VCaP (cell line): ENCODE results near the gene HPX.

Experiments
- H3K27ac ChIP-seq: fragments of 450-650 bp; 2 replicates; pipeline ENCODE4 v1.5.1; 2017
- TF ChIP-seq, protein P1 (sequence below): fragments of 450-650 bp; conservative IDR thresholded peaks from 2 replicates; pipeline ENCODE4 v1.5.1; 2017; ENCODE audit warnings: mild to moderate bottlenecking, moderate library complexity

HPX gene

DNA sequence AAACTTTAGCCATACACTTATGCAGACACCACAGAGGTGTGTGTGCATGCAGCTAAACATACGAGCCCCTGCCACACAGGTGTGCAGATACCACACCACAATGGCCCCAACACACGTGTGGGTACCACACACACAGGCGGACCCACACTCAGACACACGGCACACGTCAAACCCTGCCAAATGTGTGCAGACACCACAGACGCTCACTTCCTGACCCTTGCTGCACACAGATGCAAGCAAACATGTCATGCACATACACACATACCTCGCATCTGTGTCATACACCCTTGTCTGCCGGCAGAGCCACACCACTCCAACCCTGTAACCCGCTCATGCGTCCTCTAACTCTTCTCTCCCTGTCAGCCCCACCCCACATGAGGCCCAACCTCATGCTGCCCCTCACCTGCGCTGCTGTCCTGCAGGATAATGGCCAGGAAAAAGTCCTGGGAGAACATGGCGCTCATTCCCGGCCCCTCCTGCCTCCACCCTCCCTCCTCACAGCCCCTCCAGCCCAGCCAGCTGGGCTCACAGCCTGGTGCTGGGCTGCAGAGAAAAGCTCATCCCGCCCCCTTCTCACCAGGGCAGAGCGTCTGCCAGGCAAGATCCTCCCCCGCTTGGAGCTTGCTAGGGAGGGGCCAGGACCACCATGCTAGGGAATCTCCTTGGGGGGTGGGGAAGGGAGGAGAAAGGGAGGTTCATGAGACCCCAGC, 36.3 kb downstream of the HPX start:
- H3K27ac ChIP-seq, result no peak overlapping the region
- TF ChIP-seq, protein P1, sequence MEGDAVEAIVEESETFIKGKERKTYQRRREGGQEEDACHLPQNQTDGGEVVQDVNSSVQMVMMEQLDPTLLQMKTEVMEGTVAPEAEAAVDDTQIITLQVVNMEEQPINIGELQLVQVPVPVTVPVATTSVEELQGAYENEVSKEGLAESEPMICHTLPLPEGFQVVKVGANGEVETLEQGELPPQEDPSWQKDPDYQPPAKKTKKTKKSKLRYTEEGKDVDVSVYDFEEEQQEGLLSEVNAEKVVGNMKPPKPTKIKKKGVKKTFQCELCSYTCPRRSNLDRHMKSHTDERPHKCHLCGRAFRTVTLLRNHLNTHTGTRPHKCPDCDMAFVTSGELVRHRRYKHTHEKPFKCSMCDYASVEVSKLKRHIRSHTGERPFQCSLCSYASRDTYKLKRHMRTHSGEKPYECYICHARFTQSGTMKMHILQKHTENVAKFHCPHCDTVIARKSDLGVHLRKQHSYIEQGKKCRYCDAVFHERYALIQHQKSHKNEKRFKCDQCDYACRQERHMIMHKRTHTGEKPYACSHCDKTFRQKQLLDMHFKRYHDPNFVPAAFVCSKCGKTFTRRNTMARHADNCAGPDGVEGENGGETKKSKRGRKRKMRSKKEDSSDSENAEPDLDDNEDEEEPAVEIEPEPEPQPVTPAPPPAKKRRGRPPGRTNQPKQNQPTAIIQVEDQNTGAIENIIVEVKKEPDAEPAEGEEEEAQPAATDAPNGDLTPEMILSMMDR, result no peak

DNA sequence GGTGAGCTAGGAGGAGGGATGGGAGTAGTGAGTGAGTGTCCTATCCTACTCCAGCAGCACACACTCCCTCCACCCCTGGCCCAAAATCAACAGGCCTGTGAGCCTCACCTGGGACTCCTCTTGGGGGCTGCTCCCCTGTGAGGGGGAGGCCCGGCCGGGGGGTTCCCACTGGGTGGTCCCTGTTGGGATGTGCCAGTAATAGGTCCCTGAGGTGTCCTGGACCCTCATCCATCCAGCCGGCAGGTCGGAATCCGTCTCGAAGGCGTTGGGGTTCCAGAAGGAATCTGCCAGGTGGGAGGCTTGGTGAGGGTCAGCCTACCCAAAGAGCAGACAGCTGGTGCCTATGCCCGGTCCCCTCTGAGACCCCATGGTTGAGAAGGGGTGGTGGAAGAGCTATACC, 37.2 kb downstream of the HPX start:
- TF ChIP-seq, protein P1, result no peak
- H3K27ac ChIP-seq, result no peak overlapping the region

DNA sequence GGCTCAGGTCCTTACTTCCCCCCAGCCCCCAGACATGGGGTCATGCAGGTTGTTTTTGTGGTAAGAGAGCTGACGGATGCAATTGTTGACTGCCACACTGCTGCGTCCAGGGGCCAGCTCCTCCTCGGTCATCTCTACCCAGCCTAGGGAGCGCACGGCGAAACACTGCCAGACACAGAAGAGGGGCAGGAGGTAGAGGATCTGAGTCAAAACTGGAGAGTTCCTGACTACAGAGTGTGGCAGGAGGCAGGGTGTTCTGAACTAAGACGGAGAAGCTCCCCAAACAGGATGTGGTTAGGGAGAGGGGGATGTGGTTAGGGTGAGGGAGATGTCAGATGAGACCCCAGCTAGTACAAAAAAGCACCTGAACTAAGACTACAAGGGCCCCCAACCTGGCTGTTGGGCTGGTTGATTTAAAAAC, 38.2 kb downstream of the HPX start:
- TF ChIP-seq, protein P1, result no peak
- H3K27ac ChIP-seq, result no peak overlapping the region

DNA sequence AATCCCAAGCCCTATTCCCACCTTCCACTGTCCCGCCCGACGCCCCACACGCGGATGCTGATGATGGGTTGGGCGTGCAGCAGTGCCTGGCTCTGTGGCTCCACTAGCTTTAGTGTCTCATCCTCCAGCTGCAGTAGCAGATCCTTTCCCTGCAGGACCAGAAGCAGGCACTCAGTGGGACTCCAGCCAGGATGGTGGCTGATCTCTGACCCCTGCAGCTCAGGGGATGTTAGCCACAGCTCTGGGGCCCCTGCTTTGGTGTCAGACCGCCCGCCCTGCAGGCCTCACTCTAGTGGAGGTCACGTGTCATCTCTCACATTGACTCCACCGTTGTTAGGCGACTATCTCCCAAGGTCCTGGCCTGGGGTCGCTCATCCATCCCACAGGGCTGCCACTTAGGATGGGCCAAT, 38.7 kb downstream of the HPX start:
- TF ChIP-seq, protein P1, result no peak
- H3K27ac ChIP-seq, result no peak overlapping the region

DNA sequence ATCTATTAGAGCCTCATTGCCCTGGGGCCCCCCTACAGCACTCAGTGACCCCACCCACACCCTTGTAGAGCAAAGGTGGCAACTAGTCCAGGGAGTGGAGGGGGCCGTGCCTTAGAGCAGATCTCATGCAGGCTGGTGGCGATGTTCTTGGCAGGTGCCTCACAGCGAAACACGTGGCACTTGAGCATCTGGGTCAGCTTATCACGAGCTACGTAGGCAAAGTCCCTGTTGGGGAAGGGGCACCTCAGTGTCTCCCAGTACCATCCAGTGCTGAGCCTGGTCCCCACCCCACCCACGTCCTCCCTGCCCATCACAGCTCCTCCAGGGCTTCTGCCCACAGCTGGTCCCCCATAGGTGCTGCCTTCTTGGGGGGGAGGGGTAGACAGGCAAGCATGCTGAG, 39.3 kb downstream of the HPX start:
- H3K27ac ChIP-seq, result no peak overlapping the region
- TF ChIP-seq, protein P1, result no peak

DNA sequence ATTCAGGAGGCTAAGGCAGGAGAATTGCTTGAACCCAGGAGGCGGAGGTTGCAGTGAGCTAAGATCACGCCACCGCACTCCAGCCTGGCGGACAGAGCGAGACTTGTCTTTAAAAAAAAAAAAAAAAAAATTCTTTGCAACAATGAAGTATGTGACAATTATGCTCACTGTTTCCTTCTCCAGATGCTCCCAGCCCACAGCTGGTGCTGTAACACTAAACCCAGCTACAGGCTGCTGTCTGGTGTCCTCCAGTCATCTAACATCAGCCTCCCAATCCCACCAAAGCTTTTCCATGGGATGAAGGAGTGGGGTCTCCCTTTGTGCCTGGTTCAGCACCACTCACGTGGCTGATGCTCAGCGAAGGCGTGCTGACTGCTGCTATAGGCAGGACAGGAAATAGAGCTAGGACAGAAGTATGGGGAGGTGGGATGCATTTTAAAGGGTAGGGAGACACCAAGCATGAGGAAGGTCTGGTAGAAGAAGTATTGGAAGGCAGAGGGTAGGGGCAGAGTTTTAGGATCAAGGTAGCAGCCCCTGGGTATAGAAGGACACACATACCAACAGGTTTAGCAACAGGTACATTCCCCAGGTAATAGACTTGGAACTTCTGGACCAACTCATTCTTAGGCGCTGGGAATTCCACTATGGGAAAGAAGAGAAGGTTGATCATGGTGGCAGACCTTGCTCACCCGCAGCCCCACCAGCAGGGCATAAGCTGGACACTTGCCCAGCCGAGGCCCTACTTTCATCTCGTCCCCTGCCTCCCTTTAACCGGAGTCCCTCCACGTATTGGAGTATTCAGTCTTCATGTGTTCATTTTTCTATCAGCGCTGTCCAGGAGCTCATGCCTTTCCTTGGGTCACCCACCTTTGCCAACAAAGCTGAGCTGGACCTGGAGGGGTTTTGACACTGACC, 40.1 kb downstream of the HPX start:
- TF ChIP-seq, protein P1, result no peak
- no peak overlapping the region for H3K27ac ChIP-seq

DNA sequence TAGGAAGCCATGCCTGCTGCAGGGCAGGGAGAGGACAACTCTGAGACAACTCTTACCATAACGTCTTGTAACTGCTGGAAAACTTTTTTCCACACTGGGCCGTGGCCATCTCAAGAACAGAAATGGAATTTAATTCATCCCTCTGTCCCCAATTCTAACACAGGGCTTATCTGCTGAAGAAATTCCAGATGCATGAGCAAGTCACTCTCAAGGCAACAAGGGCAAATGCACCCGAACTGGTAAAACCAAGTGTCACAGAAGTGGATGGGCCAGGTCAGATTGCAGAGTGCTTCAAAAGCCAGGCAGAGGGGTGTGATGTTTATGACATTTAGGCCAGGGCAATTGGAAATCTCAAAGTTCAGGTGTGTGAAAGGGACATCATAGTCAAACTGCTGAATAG, 43.2 kb downstream of the HPX start:
- TF ChIP-seq, protein P1, result no peak
- no peak overlapping the region for H3K27ac ChIP-seq
